ENCODE measurements around the gene TENT4B. TPM values are rescaled to one million over a fixed set of nuclear protein-coding genes. Genes with fewer than 3 reads are reported as not detected.

TENT4B gene
- polyA plus RNA-seq, 2 of the 4 experiments (the other 2 are of a cell fraction) = 12.2 to 19.4 TPM

- FAIRE-seq = no peak
- Histone ChIP-seq H3K27ac (peak overlapping the region; percentile 75 to 83; a peak in 4 of 6 replicates), H3K4me2 (peak overlapping the region; percentile 79), H3K4me3 (no peak overlapping the region), H3K9me3 (no peaks in the 10 kb centered on the region), H3K4me1 (peaks cover 74% of the 10 kb centered on the region)
- WGBS (ENCODE audit: missing lambda C conversion rate) = 68% methylated on average over 6 of the region's 6 CpGs
- ChIA-PET POLR2A (no interaction called here), CTCF (interaction anchor here (2.9 kb wide), 1 partner anchor 8 kb away, joined by 12 read pairs; no protein-coding TSS in a partner anchor)
- peak; percentile 21 to 45; a peak in 4 of 6 replicates for ATAC-seq
- no peak for TF ChIP-seq HEYL (CRISPR knock-in tag; IDR thresholded peaks at IDR 0.05)
- no peak for TF ChIP-seq POLR2AphosphoS2 (conservative IDR thresholded peaks at IDR 0.05; ENCODE audit: low read length)
- TF ChIP-seq NPAS2 (CRISPR knock-in tag; IDR thresholded peaks at IDR 0.05; ENCODE audit: borderline replicate concordance) = no peak
- no peak for TF ChIP-seq EHMT2 (IDR thresholded peaks at IDR 0.05; ENCODE audit: low read depth)
- no peak for DNase-seq (ENCODE audit: low read depth in 1 of 2, low spot score in 1 of 2)
Observed at GRCh38 chr16:50204453-50205108, 51.5 kb downstream of the TENT4B start.

DNA sequence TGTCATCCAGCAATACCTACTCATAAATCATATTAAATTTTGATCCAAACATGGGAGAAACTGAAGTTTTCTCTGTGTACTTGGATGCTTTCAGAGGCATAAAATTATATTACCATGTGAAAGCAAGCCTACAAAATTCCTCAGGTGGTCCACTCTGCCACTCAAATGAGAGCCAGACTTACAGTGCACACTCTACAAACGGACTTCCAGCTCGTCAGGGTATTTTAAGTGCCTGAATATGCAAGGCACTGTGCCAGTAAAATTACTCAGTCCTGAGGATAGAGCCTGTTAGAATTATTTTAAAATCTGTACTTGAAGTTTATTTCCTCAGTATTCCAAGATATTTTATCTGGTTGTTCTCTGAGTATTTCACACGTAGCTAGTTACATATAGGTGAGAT, 54.5 kb downstream of the TENT4B start:
- ATAC-seq = no peak
- ChIA-PET CTCF (interaction anchor here (1.1 to 5.9 kb wide), 3 partner anchors 38 to 139 kb away, joined by 3 to 35 read pairs (median 4); partner anchors contain the start of gene HEATR3), POLR2A (no interaction called here)
- H3K4me3 ChIP-seq = no peak overlapping the region
- peak overlapping the region; percentile 37 for H3K4me2 ChIP-seq
- FAIRE-seq = no peak
- WGBS (ENCODE audit: missing lambda C conversion rate) = 86% methylated on average over 3 of the region's 3 CpGs
- peaks cover 71% of the 10 kb centered on the region for H3K4me1 ChIP-seq
- DNase-seq (ENCODE audit: low read depth in 1 of 2, low spot score in 1 of 2) = no peak
- no peak for TF ChIP-seq RNF2 (IDR thresholded peaks at IDR 0.05; ENCODE audit: borderline replicate concordance, low read depth)
- TF ChIP-seq RARB (CRISPR knock-in tag; IDR thresholded peaks at IDR 0.05) = no peak
- no peak for TF ChIP-seq HOXB13 (CRISPR knock-in tag; IDR thresholded peaks at IDR 0.05; ENCODE audit: low read depth)
- TF ChIP-seq MAZ (IDR thresholded peaks at IDR 0.05; ENCODE audit: borderline replicate concordance, low read depth, low read length) = no peak
- TF ChIP-seq ELK1 (IDR thresholded peaks at IDR 0.05; ENCODE audit: low read depth, low read length) = no peak
- TF ChIP-seq FOSL2 (IDR thresholded peaks at IDR 0.05) = no peak
- no peak for TF ChIP-seq FOSL2 (CRISPR knock-in tag; IDR thresholded peaks at IDR 0.05)
- TF ChIP-seq POLR2A (IDR thresholded peaks at IDR 0.05; ENCODE audit: low read length) = no peak
- TF ChIP-seq USF2 (IDR thresholded peaks at IDR 0.05) = no peak
- no peak for TF ChIP-seq EHF (CRISPR knock-in tag; IDR thresholded peaks at IDR 0.05)
- TF ChIP-seq ZC3H11A (IDR thresholded peaks at IDR 0.05) = no peak
- TF ChIP-seq ZSCAN20 (CRISPR knock-in tag; IDR thresholded peaks at IDR 0.05) = no peak
- no peak for TF ChIP-seq CTCF (IDR thresholded peaks at IDR 0.05)
- TF ChIP-seq PHF8 (IDR thresholded peaks at IDR 0.05; ENCODE audit: borderline replicate concordance, low read depth) = no peak
- H3K27ac ChIP-seq = peak overlapping the region in 1 of 2 experiments; percentile 27; a peak in 2 of 6 replicates
- no peaks in the 10 kb centered on the region for H3K9me3 ChIP-seq

- Histone ChIP-seq H3K27ac (peak overlapping the region in 1 of 2 experiments; percentile 27; a peak in 4 of 6 replicates), H3K4me2 (peak overlapping the region; percentile 37), H3K9me3 (no peaks in the 10 kb centered on the region), H3K4me3 (no peak overlapping the region), H3K4me1 (peaks cover 63% of the 10 kb centered on the region)
- ChIA-PET CTCF (interaction anchor here (0.6 to 5.9 kb wide), 7 partner anchors 23 to 265 kb away, joined by 3 to 35 read pairs (median 4); partner anchors contain the start of gene HEATR3), POLR2A (no interaction called here)
- DNase-seq (ENCODE audit: low read depth in 1 of 2, low spot score in 1 of 2) (no peak), FAIRE-seq (no peak), ATAC-seq (no peak)
- TF ChIP-seq RAD21 (conservative IDR thresholded peaks at IDR 0.05 in 1 of 2, IDR thresholded peaks at IDR 0.05 in 1 of 2) (no peak), SREBF2 (IDR thresholded peaks at IDR 0.05) (no peak), ZSCAN20 (CRISPR knock-in tag; IDR thresholded peaks at IDR 0.05) (no peak), NFE2L2 (conservative IDR thresholded peaks at IDR 0.05; ENCODE audit: low read length) (no peak), MYC (IDR thresholded peaks at IDR 0.05; ENCODE audit: borderline replicate concordance, low read length) (no peak), MAZ (IDR thresholded peaks at IDR 0.05; ENCODE audit: borderline replicate concordance, low read depth, low read length) (no peak), NR3C1 (IDR thresholded peaks at IDR 0.05) (no peak), POLR2AphosphoS2 (conservative IDR thresholded peaks at IDR 0.05; ENCODE audit: low read length) (no peak), HES2 (IDR thresholded peaks at IDR 0.05) (no peak), CBX8 (IDR thresholded peaks at IDR 0.05) (no peak), EP300 (IDR thresholded peaks at IDR 0.05) (no peak), CHD2 (IDR thresholded peaks at IDR 0.05; ENCODE audit: low read length, partially characterized antibody) (no peak), FOSL2 (IDR thresholded peaks at IDR 0.05) (no peak), FOSL2 (CRISPR knock-in tag; IDR thresholded peaks at IDR 0.05) (no peak)
- 61% methylated on average over 3 of the region's 3 CpGs for WGBS (ENCODE audit: missing lambda C conversion rate)
Observed at GRCh38 chr16:50208460-50208931, 55.4 kb downstream of the TENT4B start.

Data from A549 (cell line).